ENCODE measurements around the gene LPAR2.

Gene LPAR2

DNA sequence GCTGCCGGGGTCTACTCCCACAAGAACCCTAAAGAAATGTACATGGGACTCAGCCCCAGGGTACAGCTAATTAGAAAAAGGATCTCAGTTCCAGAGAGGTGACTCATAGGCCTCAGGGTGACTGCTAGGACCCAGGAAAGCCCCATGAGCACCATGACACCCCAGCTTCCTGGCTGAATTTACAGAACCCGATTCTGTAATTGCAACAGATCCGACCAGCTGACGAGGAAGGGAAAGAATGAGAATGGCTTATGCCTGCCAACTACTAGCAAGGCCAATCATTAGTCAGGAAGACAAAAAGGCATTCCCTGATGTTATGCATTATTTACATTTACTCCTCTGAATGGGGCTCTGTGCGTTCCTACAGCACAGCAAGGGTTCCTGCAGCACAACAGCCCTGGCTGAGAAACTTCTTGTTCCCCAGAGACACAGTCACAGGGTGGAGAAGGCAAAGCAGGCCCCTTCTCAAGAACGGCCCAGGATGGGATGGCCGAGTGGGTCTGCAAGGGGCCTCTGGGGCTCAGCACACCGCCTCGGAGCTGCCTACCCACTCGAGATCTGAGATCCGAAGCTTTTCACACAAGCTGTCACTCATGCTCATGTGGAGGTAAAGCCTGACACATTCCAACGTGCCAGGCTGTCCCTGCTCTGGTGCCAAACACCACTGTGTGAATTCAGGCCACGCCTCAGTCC is 36.7 kb downstream of the LPAR2 start:
- Histone ChIP-seq H3K79me2 (ENCODE audit: low read length) (no peaks in the 10 kb centered on the region), H3K27me3 (replicated peaks; ENCODE audit: insufficient read depth, low read length) (no peaks in the 10 kb centered on the region; the same call in 1 of the 2 replicates), H3K4me2 (ENCODE audit: low read depth, low read length) (no peak overlapping the region), H3K9me3 (replicated peaks; ENCODE audit: insufficient read depth, low read length) (no peaks in the 10 kb centered on the region), H3K9ac (ENCODE audit: low read length) (no peak overlapping the region), H3F3A (ENCODE audit: insufficient read depth, low read length) (no peaks in the 10 kb centered on the region), H2AFZ (ENCODE audit: low read length) (no peak overlapping the region), H3K27ac (ENCODE audit: low read length) (no peak overlapping the region), H3K36me3 (replicated peaks; ENCODE audit: insufficient read depth, low read length) (no peaks in the 10 kb centered on the region), H4K20me1 (ENCODE audit: insufficient read depth, low read length) (no peaks in the 10 kb centered on the region), H3K4me3 (ENCODE audit: low read length) (no peak overlapping the region), H3K4me1 (ENCODE audit: low read length) (no peaks in the 10 kb centered on the region), H3K9me2 (replicated peaks; ENCODE audit: insufficient read depth, low read length) (no peaks in the 10 kb centered on the region)
- DNase-seq = no peak
- TF ChIP-seq EZH2 (optimal IDR thresholded peaks at IDR 0.05; ENCODE audit: low read depth, low read length) (no peak), EZH2phosphoT487 (IDR thresholded peaks at IDR 0.05; ENCODE audit: low read length) (no peak)
- TF ChIP-seq, protein P1, sequence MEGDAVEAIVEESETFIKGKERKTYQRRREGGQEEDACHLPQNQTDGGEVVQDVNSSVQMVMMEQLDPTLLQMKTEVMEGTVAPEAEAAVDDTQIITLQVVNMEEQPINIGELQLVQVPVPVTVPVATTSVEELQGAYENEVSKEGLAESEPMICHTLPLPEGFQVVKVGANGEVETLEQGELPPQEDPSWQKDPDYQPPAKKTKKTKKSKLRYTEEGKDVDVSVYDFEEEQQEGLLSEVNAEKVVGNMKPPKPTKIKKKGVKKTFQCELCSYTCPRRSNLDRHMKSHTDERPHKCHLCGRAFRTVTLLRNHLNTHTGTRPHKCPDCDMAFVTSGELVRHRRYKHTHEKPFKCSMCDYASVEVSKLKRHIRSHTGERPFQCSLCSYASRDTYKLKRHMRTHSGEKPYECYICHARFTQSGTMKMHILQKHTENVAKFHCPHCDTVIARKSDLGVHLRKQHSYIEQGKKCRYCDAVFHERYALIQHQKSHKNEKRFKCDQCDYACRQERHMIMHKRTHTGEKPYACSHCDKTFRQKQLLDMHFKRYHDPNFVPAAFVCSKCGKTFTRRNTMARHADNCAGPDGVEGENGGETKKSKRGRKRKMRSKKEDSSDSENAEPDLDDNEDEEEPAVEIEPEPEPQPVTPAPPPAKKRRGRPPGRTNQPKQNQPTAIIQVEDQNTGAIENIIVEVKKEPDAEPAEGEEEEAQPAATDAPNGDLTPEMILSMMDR (IDR thresholded peaks at IDR 0.05; ENCODE audit: low read length) = no peak

DNA sequence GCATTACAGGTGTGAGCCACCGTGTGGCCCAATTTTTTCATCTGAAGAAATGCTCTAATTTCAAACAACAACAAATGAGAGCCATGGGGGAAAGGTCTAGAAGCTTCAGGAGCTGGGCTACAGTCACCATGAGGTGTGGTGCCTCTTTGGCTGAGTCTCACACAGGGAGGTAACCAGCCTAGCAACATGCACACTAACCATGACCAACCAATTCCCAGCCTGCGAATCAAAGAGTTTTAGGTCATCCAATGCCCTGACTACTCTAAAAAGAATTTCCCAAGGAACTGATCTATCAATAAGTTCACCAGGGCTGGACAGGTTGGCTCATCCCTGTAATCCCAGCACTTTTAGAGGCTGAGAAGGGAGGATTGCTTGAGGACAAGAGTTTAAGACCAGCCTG is 39.5 kb downstream of the LPAR2 start:
- H3K4me3 ChIP-seq (ENCODE audit: low read length) = no peak overlapping the region
- H3K4me1 ChIP-seq (ENCODE audit: low read length) = no peaks in the 10 kb centered on the region
- H3K36me3 ChIP-seq (replicated peaks; ENCODE audit: insufficient read depth, low read length) = no peaks in the 10 kb centered on the region
- no peak overlapping the region for H3K27ac ChIP-seq (ENCODE audit: low read length)
- no peaks in the 10 kb centered on the region for H3K9me2 ChIP-seq (replicated peaks; ENCODE audit: insufficient read depth, low read length)
- TF ChIP-seq EZH2 (optimal IDR thresholded peaks at IDR 0.05; ENCODE audit: low read depth, low read length) (no peak), EZH2phosphoT487 (IDR thresholded peaks at IDR 0.05; ENCODE audit: low read length) (no peak)
- TF ChIP-seq, protein P1 (IDR thresholded peaks at IDR 0.05; ENCODE audit: low read length) = no peak
- no peaks in the 10 kb centered on the region; the same call in 1 of the 2 replicates for H3K27me3 ChIP-seq (replicated peaks; ENCODE audit: insufficient read depth, low read length)
- H3K9ac ChIP-seq (ENCODE audit: low read length) = no peak overlapping the region
- no peaks in the 10 kb centered on the region for H3F3A ChIP-seq (ENCODE audit: insufficient read depth, low read length)
- DNase-seq = no peak
- no peaks in the 10 kb centered on the region for H4K20me1 ChIP-seq (ENCODE audit: insufficient read depth, low read length)
- no peak overlapping the region for H3K4me2 ChIP-seq (ENCODE audit: low read depth, low read length)
- no peaks in the 10 kb centered on the region for H3K9me3 ChIP-seq (replicated peaks; ENCODE audit: insufficient read depth, low read length)
- no peaks in the 10 kb centered on the region for H3K79me2 ChIP-seq (ENCODE audit: low read length)
- no peak overlapping the region for H2AFZ ChIP-seq (ENCODE audit: low read length)

- TF ChIP-seq EZH2 (optimal IDR thresholded peaks at IDR 0.05; ENCODE audit: low read depth, low read length) (no peak), EZH2phosphoT487 (IDR thresholded peaks at IDR 0.05; ENCODE audit: low read length) (no peak)
- TF ChIP-seq, protein P1 (IDR thresholded peaks at IDR 0.05; ENCODE audit: low read length) = no peak
- H3K27ac ChIP-seq (ENCODE audit: low read length) = no peak overlapping the region
- H3K9me3 ChIP-seq (replicated peaks; ENCODE audit: insufficient read depth, low read length) = no peaks in the 10 kb centered on the region
- no peaks in the 10 kb centered on the region for H3K36me3 ChIP-seq (replicated peaks; ENCODE audit: insufficient read depth, low read length)
- no peak overlapping the region for H3K4me2 ChIP-seq (ENCODE audit: low read depth, low read length)
- H3K4me1 ChIP-seq (ENCODE audit: low read length) = no peaks in the 10 kb centered on the region
- no peak overlapping the region for H3K4me3 ChIP-seq (ENCODE audit: low read length)
- H2AFZ ChIP-seq (ENCODE audit: low read length) = no peak overlapping the region
- DNase-seq = no peak
- H3K79me2 ChIP-seq (ENCODE audit: low read length) = no peaks in the 10 kb centered on the region
- no peaks in the 10 kb centered on the region for H4K20me1 ChIP-seq (ENCODE audit: insufficient read depth, low read length)
- H3K27me3 ChIP-seq (replicated peaks; ENCODE audit: insufficient read depth, low read length) = no peaks in the 10 kb centered on the region; the same call in 1 of the 2 replicates
- H3K9me2 ChIP-seq (replicated peaks; ENCODE audit: insufficient read depth, low read length) = no peaks in the 10 kb centered on the region
- no peak overlapping the region for H3K9ac ChIP-seq (ENCODE audit: low read length)
- no peaks in the 10 kb centered on the region for H3F3A ChIP-seq (ENCODE audit: insufficient read depth, low read length)
Measured at GRCh38 chr19:19587771-19588170, 40.2 kb downstream of the LPAR2 start.

Measured in MM.1S (cell line).